Mononuclear cell (primary cell): ENCODE data around the gene GPR180. TPM values are rescaled to one million over a fixed set of nuclear protein-coding genes. Genes with fewer than 3 reads are reported as not detected.
"Not testable (repeated sequence)": the region's sequence is repeated elsewhere in the genome, so short reads cannot be mapped to it uniquely, and the experiment has no call there.

Source experiments
- H3K27me3 ChIP-seq: 2 replicates; pipeline ENCODE4 v1.6.0; 2011; ENCODE audit warnings: low read length, control low read depth; ENCODE audit not compliant: insufficient read depth
- H3K4me1 ChIP-seq: 2 replicates; pipeline ENCODE4 v1.5.1; 2011; ENCODE audit warnings: mild to moderate bottlenecking, low read length, control low read depth; ENCODE audit not compliant: insufficient read depth
- H3K4me3 ChIP-seq: 2 replicates; pipeline ENCODE4 v1.5.1; 2011; ENCODE audit warnings: mild to moderate bottlenecking, low read length, moderate library complexity
- H3K9me3 ChIP-seq: 2 replicates; pipeline ENCODE4 v1.5.1; 2011; ENCODE audit warnings: low read depth, mild to moderate bottlenecking, control low read depth, low read length
- total RNA-seq: library from RNA; depleted of rRNA; stranded (reverse); fragments of >200 nt; gene quantifications from one replicate; pipeline ENCODE4 v1.2.3, GENCODE V29; 2012

The GPR180 gene
- total RNA-seq, 1 donor, result 1.8 TPM

DNA sequence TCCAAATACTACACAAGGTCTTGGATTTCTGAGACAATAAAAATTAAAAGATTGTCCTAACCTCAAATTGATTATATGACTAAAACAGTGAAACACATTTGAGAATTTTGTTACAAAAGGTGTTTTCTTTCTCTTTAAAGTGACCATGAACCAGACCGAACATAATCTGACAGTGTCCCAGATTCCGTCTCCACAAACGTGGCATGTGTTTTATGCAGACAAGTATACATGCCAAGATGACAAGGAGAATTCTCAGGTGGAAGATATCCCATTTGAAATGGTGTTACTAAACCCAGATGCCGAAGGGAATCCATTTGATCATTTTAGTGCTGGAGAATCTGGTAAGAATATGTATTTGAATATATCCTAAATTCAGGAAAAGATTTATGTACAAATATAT is 10.4 kb downstream of the GPR180 start:
- H3K27me3 ChIP-seq, result no peaks in the 10 kb centered on the region
- H3K9me3 ChIP-seq, result no peaks in the 10 kb centered on the region
- H3K4me3 ChIP-seq, result no peak overlapping the region
- no peaks in the 10 kb centered on the region for H3K4me1 ChIP-seq

DNA sequence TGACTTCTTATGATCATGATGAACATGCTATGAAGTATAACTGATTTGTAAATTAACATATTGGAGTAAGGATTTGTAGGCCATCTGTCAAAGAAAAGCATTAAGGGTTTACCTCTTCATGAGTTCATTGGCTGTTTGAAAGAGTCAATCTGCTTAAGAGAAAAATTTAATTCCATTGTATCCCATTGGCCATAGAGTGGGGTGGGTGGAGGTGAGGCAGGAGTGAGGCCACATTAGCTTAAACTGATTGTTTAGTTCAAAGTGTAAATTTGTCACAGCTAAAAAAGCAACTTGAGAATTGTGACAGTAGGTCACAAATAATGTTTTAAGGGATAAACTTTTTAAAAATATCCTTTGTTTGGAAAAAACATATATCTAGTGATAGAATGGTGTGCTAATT is 11.4 kb downstream of the GPR180 start:
- Histone ChIP-seq H3K9me3 (no peaks in the 10 kb centered on the region), H3K4me3 (no peak overlapping the region), H3K27me3 (no peaks in the 10 kb centered on the region), H3K4me1 (no peaks in the 10 kb centered on the region)

DNA sequence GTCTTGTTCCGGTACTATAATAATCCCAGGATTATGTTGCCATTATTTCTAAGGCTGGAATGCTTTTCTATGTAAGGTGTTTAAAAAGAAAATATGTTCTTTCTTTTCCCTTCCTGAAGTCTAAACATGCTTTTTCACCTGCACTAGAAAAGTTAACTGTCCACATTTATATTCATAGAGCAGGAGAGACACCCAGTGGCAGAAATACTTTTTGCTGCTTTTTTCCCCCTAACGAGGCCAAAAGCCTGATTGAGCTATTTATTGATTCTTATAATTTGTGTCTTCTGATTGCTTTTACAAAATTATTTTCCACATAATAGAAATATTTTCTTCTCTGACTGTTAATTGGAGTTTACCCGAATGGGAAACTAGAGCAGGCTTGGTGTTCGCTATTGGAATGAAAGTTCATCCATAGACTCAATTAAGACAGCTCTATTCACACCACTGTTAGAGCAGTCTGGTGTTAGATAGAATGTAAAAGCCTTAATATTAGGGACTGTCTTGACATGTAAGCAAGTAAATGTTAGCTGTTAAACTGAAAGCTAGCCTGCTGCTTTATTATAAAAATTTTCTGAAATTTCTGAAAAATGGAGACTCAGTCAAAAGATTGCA is 15.8 kb downstream of the GPR180 start:
- no peak overlapping the region for H3K4me3 ChIP-seq

GRCh38 chr13:94620286-94620896 is 18.7 kb downstream of the GPR180 start:
- no peak overlapping the region for H3K4me3 ChIP-seq
- no peaks in the 10 kb centered on the region for H3K9me3 ChIP-seq
- no peaks in the 10 kb centered on the region for H3K4me1 ChIP-seq
- no peaks in the 10 kb centered on the region for H3K27me3 ChIP-seq

More for the DNA sequence above, 15.8 kb downstream of the GPR180 start:
- no peaks in the 10 kb centered on the region for H3K4me1 ChIP-seq
- H3K27me3 ChIP-seq, result no peaks in the 10 kb centered on the region
- no peaks in the 10 kb centered on the region for H3K9me3 ChIP-seq

- no peaks in the 10 kb centered on the region for H3K4me1 ChIP-seq
- H3K4me3 ChIP-seq, result no peak overlapping the region
- H3K27me3 ChIP-seq, result no peaks in the 10 kb centered on the region
- no peaks in the 10 kb centered on the region for H3K9me3 ChIP-seq
These were observed 20.7 kb downstream of the GPR180 start for GRCh38 chr13:94622344-94622743.

DNA sequence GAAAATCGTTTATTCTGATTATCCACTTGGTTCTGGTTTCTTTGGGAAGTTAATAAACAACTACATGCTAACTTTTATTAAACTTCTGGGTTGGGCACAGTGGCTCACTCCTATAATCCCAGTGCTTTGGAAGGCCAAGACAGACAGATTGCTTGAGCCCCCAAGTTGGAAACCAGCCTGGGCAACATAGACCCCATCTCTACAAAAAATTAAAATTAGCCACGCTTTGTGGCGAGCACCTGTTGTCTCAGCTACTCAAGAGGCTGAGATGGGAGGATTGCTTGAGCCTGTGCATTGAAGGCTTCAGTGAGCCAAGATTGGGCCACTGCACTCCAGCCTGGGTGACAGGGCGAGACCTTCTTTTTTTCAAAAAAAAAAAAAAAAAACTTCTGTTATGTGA is 21.7 kb downstream of the GPR180 start:
- H3K27me3 ChIP-seq, result no peaks in the 10 kb centered on the region
- H3K9me3 ChIP-seq, result no peaks in the 10 kb centered on the region
- H3K4me3 ChIP-seq, result no peak overlapping the region
- H3K4me1 ChIP-seq, result no peaks in the 10 kb centered on the region

- Histone ChIP-seq H3K9me3 (no peaks in the 10 kb centered on the region), H3K4me1 (no peaks in the 10 kb centered on the region), H3K4me3 (no peak overlapping the region), H3K27me3 (no peaks in the 10 kb centered on the region)
These were observed 29.2 kb downstream of the GPR180 start for GRCh38 chr13:94630858-94631257.

DNA sequence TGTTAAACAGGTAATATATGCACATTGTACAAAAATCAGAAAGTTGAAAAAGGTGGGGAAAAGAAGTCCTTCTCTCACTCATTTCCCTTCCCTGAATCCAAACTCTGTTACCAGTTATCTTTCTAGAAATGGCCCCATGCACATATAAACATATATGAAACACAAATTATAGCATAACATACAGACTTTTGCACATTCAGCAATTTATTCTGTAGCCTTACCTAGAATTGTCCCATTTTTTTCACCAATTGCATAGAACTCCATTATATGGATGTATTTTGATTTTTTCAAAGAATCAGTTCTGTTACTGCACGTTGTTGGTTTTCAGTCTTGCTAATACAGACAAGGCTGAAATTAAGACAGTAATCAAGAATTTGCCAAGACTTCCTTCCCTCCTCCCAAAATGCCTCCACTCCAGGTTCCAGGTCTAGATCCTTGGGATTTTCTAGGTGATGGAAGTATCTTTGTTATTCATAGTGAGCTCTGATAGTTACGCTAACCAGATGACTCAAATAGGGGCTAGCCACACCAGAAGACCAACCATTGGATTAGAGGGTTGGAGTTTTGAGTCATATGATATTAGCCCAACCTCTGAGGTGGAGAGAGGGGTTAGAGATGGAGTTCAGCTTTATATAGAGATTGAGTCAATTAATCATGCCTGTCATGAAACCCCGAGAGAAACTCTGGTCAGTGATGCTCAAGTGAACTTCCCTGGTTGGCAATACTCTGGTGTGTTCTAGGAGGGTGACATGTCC is 30.7 kb downstream of the GPR180 start:
- Histone ChIP-seq H3K4me3 (no peak overlapping the region), H3K4me1 (no peaks in the 10 kb centered on the region), H3K9me3 (no peaks in the 10 kb centered on the region)

DNA sequence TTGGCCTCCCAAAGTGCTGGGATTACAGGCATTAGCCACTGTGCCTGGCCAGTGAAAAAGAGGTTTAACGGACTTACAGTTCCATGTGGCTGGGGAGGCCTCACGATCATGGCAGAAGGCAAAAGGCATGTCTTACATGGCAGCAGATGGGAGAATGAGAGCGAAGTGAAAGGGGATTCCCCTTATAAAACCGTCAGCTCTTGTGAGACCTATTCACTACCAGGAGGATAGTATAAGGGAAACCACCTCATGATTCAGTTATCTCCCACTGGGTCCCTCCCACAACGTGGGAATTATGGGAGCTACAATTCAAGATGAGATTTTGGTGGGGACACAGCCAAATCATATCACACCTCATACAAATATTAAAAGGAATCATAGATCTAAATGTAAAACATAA is 34.4 kb downstream of the GPR180 start:
- not testable (repeated sequence) for H3K4me1 ChIP-seq, H3K27me3 ChIP-seq, H3K9me3 ChIP-seq, H3K4me3 ChIP-seq

More for the DNA sequence above, 30.7 kb downstream of the GPR180 start:
- H3K27me3 ChIP-seq, result no peaks in the 10 kb centered on the region

DNA sequence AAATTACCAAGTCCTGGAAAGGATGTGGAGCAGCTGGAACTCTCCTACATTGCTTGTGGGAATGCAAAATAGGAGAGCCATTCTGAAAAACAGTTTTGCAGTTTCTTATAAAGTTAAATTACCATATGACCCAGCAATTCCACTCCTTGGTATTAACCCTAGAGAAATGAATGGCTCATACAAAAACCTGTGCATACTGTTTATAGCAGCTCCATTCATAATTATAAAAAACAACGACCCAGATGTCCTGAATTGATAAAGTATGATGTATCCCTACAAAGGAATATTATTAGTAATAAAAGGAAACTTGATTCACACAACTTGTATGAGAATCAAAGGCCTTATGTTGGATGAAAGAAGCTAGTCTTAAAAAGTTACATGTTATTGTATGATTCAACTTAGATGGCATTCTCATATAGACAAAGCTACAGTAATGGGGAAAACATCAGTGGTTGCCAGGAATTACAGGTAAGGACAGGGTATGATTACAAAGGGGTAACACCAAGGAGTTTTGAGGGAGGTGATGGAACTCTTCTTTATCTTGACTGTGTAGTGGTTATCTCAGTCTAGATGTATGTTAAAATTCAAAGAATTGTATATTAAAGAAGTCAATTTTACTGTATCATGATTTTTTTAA is 35.4 kb downstream of the GPR180 start:
- H3K4me1 ChIP-seq, result no peaks in the 10 kb centered on the region
- no peaks in the 10 kb centered on the region for H3K9me3 ChIP-seq
- H3K27me3 ChIP-seq, result no peaks in the 10 kb centered on the region
- no peak overlapping the region for H3K4me3 ChIP-seq

DNA sequence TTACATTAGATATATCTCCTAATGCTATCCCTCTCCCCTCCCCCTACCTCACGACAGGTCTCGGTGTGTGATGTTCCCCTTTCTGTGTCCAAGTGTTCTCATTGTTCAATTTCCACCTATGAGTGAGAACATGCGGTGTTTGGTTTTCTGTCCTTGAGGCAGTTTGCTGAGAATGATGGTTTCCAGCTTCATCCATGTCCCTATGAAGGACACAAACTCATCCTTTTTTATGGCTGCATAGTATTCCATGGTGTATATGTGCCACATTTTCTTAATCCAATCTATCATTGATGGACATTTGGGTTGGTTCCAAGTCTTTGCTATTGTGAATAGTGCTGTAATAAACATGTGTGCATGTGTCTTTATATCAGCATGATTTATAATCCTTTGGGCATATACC is 36.0 kb downstream of the GPR180 start:
- not testable (repeated sequence) for H3K4me1 ChIP-seq, H3K9me3 ChIP-seq, H3K27me3 ChIP-seq, H3K4me3 ChIP-seq

DNA sequence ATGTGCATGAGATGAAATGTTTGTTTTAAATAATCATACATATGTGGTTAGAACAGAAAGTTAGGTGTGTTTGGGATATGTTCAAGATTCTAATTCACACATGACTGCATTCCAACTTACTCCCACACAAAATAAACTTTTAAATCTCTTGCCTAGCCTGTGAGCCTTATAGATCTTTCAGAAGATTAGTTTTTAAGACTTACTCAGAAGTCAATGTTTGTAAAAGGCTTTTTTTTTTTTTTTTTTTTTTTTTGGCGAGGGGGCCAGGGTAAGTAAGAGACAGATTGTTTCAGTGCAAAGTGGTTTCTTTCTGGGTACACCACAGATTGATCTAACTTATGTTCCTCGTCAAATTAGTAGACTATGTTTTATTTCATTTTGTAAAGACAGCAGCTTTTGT is 39.1 kb downstream of the GPR180 start:
- H3K9me3 ChIP-seq, result no peaks in the 10 kb centered on the region
- H3K4me1 ChIP-seq, result no peaks in the 10 kb centered on the region
- no peak overlapping the region for H3K4me3 ChIP-seq
- no peaks in the 10 kb centered on the region for H3K27me3 ChIP-seq

DNA sequence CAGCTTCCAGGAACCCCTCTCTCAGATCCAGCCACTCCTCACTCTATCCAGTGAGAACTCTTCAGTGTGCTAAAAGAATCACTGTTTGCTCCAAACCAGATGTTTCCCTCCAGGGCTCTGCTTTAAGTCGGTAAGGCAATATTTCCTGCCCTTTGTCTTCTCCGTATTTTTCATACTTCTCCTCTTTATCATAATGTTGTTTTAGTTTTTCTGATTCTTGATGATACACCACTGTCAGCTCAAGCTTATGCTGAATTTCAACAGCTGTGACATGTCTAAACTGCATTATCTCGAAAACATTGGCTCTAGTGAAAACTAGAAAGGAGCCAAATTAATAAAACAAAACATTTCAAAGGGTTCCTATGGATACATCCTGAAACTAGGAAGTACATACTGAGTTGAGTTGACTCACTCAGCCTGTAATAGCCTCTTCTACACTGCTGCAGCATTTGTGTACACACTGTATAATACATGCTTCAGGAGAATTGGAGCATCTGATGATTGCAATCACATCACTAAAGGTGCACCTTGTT is 39.8 kb downstream of the GPR180 start:
- Histone ChIP-seq H3K9me3 (no peaks in the 10 kb centered on the region), H3K4me1 (no peaks in the 10 kb centered on the region), H3K27me3 (no peaks in the 10 kb centered on the region), H3K4me3 (no peak overlapping the region)

DNA sequence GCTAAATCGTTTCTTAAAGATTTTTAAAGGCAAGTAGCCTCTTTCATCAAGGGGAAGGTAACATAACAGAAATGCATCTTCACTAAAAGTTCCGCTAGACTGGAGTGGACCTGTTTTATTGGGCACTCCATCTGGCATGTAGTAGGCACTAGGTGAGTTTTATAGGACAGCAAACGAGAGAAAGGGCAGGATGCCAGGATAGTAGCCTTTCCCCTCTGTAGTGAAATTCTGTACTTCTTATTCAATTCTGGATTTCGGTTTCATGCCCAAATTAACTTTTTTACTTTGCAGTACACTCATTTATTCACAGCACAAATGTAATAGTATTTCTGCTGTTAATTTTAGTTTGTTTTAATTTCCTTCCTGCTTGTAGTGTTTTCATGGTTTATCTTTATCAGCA is 45.2 kb downstream of the GPR180 start:
- H3K27me3 ChIP-seq, result no peaks in the 10 kb centered on the region
- no peaks in the 10 kb centered on the region for H3K9me3 ChIP-seq
- H3K4me1 ChIP-seq, result no peaks in the 10 kb centered on the region
- H3K4me3 ChIP-seq, result no peak overlapping the region

- Histone ChIP-seq H3K4me1 (no peaks in the 10 kb centered on the region), H3K27me3 (no peaks in the 10 kb centered on the region), H3K4me3 (no peak overlapping the region), H3K9me3 (no peaks in the 10 kb centered on the region)
These were observed 54.5 kb downstream of the GPR180 start for GRCh38 chr13:94656176-94656575.
